ENCODE measurements around the gene DLG2.

GRCh38 chr11:83691451-83691950 lies 1935.6 kb downstream of the DLG2 start:
- TF ChIP-seq CTCF (IDR thresholded peaks at IDR 0.05): no peak
- TF ChIP-seq EP300 (IDR thresholded peaks at IDR 0.05): no peak

Data from ovary (tissue), 3 donors.